Mammary epithelial cell (primary cell): ENCODE data around the gene CDH4.

Experiments
- CTCF ChIP-seq, 2 donors: IDR thresholded peaks in 1 of 2; conservative IDR thresholded peaks in 1 of 2; 2 replicates each; pipeline ENCODE4 v1.5.1; 2011 to 2012; ENCODE audit warnings: inconsistent platforms in 2 of 2, low read length in 2 of 2, mild to moderate bottlenecking in 2 of 2, control low read depth in 1 of 2, low read depth in 1 of 2; ENCODE audit not compliant: insufficient read depth in 1 of 2; ENCODE audit errors: extremely low read depth in 1 of 2
- EZH2 ChIP-seq: IDR thresholded peaks from 2 replicates; pipeline ENCODE4 v1.6.1; 2012; ENCODE audit warnings: low read length, inconsistent platforms, borderline replicate concordance

GRCh38 chr20:61440548-61441055, 188.5 kb downstream of the CDH4 start:
- no peak for TF ChIP-seq EZH2
- TF ChIP-seq CTCF (conservative IDR thresholded peaks at IDR 0.05 in 1 of 2, IDR thresholded peaks at IDR 0.05 in 1 of 2; ENCODE audit: extremely low read depth in 1 of 2, insufficient read depth in 1 of 2, low read depth in 1 of 2, low read length in 2 of 2): no peak
